C1 segment of cervical spinal cord (tissue), 14 donors: ENCODE results near the gene RPS6KA1.
"Not testable (repeated sequence)": the region's sequence is repeated elsewhere in the genome, so short reads cannot be mapped to it uniquely, and the experiment has no call there.

Source experiments
- DNase-seq, 14 donors: peaks; one replicate each; lab custom pipeline; 2025; lab: John Stamatoyannopoulos, UW

RPS6KA1 gene

DNA sequence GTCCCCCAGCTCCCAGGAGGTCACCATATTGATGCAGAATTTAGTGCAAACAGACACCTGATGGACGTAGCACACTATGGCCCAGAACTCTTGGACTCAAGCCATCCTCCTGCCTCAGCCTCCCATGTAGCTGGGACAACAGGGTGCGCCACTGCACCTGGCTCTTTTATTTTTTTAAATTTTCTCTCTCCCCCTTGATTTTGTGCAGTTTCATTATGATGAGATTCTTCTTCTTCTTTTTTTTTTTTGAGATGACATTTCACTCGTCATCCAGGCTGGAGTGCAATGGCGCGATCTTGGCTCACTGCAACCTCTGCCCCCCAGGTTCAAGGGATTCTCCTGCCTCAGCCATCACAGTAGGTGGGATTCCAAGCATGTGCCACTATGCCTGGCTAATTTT is 63.8 kb downstream of the RPS6KA1 start:
- DNase-seq = no peak

DNA sequence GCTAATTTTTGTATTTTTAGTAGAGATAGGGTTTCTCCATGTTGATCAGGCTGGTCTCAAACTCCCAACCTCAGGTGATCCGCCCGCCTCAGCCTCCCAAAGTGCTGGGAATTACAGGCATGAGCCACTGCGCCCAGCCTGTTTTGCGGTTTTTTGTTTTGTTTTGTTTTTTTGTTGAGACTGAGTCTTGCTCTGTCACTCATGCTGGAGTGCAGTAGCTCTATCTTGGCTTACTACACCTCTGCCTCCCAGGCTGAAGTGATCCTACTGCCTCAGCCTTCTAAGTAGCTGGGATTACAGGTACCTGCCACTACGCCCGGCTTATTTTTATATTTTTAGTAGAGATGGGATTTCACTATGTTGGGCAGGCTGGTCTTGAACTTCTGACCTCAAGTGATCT is 65.0 kb downstream of the RPS6KA1 start:
- DNase-seq = not testable (repeated sequence)

DNA sequence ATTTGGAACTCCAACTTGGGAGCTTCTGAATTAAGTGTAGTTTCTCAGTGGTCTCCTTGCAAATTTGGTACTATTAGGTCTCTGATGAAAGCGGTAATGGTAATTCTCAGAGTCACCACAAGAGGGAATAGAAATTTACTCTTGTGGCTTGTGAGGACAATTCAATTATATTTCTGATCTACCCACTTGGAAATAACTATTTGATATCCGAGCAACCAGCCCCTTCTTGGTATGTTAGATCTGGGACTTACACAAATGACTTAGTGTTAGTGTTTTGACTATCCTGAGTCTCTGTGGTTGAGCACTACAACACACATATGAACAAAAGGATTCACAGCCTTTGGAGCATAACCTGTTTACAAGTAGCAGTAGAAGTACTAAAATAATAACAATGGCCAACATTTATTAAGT is 68.1 kb downstream of the RPS6KA1 start:
- DNase-seq = peak in 1 of 14 donors; percentile 8

DNA sequence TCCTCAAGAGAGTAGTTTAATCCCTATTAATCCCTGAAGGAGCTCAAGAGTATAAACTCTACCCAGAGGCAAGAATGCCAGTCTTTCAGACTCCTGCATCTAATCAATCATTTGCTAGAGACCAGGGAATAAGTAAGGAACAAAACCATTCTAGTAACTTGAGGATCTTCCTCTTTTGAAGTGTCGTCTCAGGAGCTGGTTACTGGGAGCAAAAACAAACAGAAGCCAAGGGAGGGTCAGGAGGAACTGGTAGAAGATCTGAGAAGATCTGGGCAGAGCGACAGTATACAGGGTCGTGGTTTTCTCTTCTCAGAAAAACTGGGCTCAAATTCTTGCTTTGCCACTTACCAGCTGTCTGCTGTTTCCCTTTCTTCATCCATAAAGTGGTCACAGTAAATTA is 69.3 kb downstream of the RPS6KA1 start:
- DNase-seq = no peak

DNA sequence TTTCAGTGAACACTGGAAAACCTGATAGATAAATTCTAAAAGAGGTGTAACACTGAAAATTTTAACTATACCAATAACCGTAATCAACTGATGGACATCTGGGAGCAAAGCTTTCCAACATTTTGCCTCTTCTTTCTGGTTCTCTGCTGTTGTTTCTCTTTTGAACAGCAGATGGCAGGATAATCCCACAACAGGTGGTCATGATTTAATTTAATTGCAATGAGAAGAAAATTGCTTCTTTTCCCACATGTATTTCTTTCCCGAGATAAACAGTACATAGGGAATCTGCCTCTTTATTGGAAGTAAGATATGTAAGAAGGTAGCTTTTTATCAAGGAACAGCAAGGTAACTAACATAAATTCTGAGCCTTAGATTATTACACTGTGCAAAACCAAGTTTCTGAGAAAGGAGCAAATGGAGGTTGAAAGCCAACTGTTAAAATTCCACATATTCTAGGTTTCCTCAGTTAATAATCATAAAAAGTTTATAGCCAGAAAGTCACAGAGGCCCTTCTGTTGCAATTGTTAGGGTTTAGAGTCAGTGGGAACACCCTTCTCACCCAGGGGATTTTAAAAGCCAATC is 72.9 kb downstream of the RPS6KA1 start:
- peak in 3 of 14 donors; percentile 1 to 44 (median 16) for DNase-seq

DNA sequence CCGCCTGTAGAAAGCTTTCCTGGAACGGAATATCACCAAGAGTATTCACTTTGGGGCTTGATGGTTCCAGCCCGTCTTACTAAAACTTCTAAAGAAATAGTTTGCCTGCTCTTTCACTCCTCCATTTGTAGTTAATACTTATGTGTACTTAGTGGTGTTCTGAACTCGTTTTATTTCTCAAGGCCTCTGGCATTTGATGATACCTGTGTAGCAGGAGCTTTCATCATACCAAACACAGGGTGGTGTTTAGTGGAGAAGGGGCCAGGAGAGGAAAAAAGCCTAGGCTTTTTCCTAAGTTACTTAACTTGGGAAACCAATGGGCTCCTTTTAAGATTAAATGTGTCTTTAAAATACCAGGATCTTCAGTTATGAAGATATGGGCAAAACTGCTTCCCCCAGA is 74.3 kb downstream of the RPS6KA1 start:
- no peak for DNase-seq

DNA sequence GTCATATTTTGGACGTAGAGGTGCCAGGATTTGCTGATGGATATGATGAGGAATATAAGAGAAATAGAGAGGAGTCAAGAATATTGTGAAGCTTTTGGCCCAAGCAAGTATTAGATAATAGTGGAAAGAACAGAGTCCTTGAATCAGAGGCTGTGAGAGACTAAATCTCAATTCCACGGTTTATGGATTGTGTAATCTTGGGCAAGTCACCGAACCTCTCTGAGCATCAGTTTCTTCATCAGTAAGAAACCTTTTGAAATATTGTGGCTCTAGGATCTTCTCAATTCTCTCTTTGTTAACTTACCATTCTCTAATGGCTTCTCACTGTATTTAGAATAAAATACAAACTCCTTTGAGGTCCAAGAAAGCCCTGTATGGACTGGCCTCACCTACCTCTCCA is 77.6 kb downstream of the RPS6KA1 start:
- no peak for DNase-seq

DNA sequence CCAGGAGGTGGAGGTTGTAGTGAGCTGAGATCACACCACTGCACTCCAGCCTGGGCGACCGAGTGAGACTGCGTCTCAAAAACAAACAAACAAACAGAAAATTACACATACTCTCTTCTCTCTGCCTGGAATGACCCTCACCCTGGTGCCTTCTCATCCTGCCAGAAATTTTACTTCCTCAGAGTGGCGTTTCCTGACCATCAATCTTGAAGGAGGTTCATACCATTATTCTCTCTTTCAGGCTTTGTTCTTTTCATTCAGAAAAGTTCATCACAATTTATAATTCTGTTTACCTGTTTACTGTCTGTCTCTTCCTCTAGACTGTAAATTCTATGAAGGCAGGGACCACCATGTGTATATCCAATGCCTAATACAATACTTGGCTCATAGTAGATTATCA is 79.3 kb downstream of the RPS6KA1 start:
- no peak for DNase-seq

DNA sequence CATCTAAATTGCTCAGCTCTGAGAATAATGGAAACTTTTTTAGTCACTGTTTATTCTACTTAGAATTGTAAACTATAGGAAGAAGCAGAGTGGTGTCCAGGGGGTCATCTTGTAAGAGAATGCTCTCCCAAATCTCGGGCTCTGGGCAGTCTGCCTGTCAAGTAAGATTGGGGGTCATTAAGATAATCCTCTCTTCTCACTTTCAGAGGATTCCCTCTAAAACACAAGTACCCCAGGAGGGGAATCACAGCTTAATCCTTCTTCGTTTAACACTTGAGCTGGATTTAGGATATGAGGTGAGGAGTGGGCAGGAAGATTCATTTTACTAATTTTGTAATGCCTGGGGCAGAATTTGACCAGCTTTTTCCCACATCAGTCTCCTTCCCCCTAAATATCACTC is 81.2 kb downstream of the RPS6KA1 start:
- no peak for DNase-seq

DNA sequence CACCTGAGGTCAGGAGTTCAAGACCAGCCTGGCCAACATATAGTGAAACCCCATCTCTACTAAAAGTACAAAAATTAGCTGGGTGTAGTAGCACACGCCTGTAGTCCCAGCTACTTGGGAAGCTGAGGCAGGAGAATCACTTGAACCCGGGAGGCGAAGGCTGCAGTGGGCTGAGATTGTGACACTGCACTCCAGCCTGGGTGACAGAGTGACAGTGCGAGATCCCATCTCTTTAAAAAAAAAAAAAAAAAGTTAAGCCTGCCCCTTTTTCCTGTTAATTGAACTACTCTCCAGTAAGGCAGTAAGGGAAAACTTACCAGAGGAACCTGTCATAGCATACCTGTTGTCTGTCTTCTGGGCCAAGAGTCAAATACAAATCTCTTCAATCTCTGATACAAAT is 83.1 kb downstream of the RPS6KA1 start:
- not testable (repeated sequence) for DNase-seq

DNA sequence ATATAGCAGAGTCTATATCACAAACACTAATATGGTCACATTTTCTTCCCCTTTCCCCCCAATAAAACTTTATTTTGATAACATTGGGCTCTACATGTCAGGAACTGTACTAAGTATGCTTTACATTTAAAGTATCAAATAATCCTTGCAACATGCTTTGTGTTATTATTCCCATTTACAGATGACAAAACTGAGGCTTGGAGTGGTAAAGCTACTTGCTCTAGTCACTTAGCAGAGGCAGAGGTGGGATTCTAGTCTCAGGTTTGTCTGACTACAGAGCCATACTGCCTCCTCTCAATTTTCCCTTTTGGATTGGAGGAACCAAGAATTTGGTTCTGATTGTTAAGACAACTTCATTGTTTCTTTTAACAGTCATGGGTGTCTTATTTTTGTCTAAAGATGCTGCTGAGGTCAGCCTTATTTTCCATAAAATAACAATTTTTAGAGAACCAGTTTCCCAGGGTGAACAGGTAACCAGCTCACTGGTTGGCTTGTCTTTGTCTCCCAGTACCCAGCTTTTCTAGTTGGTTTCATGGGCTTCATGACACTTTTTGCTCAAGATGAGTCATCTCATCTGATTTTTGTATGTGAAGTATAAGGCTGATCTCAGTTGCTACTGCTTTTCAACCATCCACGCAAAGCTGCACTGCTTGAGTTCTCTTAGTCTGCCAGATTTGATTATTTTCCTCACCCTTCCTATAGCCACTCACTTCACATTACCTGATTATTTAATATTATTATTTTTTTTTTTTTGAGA is 85.3 kb downstream of the RPS6KA1 start:
- DNase-seq = no peak

DNA sequence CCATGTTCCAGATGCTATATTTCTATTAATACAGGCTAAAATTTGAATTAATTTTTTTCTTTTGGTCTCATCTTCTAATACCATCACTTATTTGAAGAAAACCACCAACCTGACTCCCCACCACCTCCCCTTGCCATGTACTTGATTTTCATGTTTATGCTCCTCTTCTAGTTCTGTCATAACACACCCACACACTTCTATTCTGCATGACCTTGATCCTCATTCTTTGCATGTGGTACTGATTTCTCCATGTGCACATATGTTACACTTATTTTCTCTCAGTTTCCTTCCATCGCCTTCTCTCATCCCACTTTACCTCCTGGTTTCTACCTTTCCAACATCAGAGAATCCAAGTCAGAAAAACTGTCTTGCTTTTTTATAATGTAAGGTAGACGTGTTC is 87.3 kb downstream of the RPS6KA1 start:
- no peak for DNase-seq

DNA sequence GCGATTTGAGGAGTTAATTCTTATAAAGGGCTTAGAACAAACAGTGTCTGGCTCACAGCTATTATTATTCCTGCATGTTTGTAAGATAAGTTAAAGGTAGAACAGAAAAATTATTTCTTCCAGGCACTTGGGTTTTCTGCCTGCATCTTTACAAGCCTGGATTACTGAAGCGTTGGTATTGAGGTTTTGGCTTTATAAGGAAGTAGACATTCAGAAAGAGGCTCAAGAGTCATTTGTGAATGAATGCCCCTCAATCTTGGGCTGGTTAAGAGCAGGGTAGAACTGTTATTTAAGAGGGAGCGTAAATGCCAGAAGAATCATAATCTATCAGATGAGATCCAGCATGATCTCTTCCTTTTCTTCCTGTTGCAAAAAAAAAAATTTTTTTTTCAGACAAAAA is 89.0 kb downstream of the RPS6KA1 start:
- no peak for DNase-seq
